ENCODE results near the gene CXCL5.
"Not testable (repeated sequence)": the region's sequence is repeated elsewhere in the genome, so short reads cannot be mapped to it uniquely, and the experiment has no call there.

The CXCL5 gene

DNA sequence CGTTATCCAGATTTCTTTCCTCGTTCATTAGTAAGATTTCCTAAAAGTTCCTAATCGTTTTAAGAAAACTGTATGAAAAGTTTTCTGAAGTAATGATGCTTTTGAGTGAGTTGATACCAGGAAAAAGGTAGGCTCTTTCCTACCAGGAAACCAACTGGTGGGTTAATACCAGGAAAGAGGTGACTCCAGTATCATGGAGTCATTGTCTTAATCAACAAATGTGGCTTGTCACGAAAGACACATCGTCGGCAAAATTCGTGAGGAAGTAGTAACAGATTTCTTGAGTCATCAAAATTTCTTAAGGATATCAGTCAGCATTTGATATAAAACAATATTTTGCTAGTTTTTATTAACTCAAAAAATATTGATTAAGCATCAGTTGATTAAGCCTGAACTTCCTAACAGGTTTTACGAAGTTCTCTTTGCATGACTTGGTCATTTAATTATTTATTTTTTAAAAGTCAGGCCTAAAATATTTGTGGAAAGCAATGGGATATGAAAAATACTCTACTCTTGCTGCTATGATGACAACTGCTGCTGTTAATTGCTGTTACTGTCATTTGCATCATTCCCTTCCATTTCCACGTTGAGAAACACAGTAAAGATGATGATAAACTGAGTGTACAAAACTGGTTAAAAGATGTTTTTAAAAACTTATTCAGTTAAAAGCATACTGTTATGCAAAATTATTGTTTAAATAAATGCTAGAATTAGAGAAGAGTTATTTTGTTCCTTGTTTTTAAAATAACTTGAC, 7.3 kb downstream of the CXCL5 start:
- WGBS, 2 experiments (ENCODE audit: insufficient coverage in 2 of 2) = 100% methylated on average over 3 of the region's 9 CpGs
- H3K36me3 ChIP-seq (ENCODE audit: control insufficient read depth, insufficient read depth, low read length) = no peaks in the 10 kb centered on the region
- no peaks in the 10 kb centered on the region for H3K4me1 ChIP-seq (ENCODE audit: control insufficient read depth, insufficient read depth, low read length, poor library complexity, severe bottlenecking)
- no peak overlapping the region for H3K4me3 ChIP-seq (ENCODE audit: extremely low read depth, insufficient read depth, low read length, poor library complexity, severe bottlenecking)
- H3K9me3 ChIP-seq (ENCODE audit: control insufficient read depth, low read length) = no peaks in the 10 kb centered on the region
- H3K27ac ChIP-seq (ENCODE audit: low read depth, low read length, severe bottlenecking) = no peak overlapping the region

- H3K9me3 ChIP-seq (ENCODE audit: control insufficient read depth, low read length) = no peaks in the 10 kb centered on the region
- H3K4me3 ChIP-seq (ENCODE audit: extremely low read depth, insufficient read depth, low read length, poor library complexity, severe bottlenecking) = no peak overlapping the region
- H3K4me1 ChIP-seq (ENCODE audit: control insufficient read depth, insufficient read depth, low read length, poor library complexity, severe bottlenecking) = no peaks in the 10 kb centered on the region
- WGBS, 2 experiments (ENCODE audit: insufficient coverage in 2 of 2) = no CpG with 5 or more reads among the region's 5 CpGs
- no peak overlapping the region for H3K27ac ChIP-seq (ENCODE audit: low read depth, low read length, severe bottlenecking)
- no peaks in the 10 kb centered on the region for H3K36me3 ChIP-seq (ENCODE audit: control insufficient read depth, insufficient read depth, low read length)
Observed at GRCh38 chr4:73989928-73990327, 8.5 kb downstream of the CXCL5 start.

DNA sequence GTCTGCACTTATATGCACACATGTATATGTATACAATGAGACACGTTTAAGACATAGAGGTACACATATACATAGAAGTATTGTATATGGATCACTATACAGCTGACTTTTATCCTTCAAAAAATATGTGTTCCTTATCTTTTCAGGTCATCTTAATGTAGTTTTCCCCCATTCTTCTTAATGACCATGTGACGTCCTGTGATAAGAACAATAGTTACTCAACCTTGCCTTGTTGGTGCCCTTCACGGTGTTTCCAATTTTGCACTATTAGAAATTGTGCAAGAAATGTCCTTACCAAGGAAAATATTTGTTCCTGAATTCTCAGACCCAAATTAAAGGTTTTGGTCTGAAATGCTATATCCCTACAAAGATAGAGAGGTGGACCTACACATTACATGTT, 9.4 kb downstream of the CXCL5 start:
- H3K27ac ChIP-seq (ENCODE audit: low read depth, low read length, severe bottlenecking) = no peak overlapping the region
- no peaks in the 10 kb centered on the region for H3K9me3 ChIP-seq (ENCODE audit: control insufficient read depth, low read length)
- WGBS, 2 experiments (ENCODE audit: insufficient coverage in 2 of 2) = no CpG with 5 or more reads among the region's 3 CpGs
- H3K36me3 ChIP-seq (ENCODE audit: control insufficient read depth, insufficient read depth, low read length) = no peaks in the 10 kb centered on the region
- H3K4me1 ChIP-seq (ENCODE audit: control insufficient read depth, insufficient read depth, low read length, poor library complexity, severe bottlenecking) = no peaks in the 10 kb centered on the region
- no peak overlapping the region for H3K4me3 ChIP-seq (ENCODE audit: extremely low read depth, insufficient read depth, low read length, poor library complexity, severe bottlenecking)

- Histone ChIP-seq H3K27ac (ENCODE audit: low read depth, low read length, severe bottlenecking) (no peak within 1 kb of the TSS), H3K4me1 (ENCODE audit: control insufficient read depth, insufficient read depth, low read length, poor library complexity, severe bottlenecking) (no peaks in the 10 kb centered on the region), H3K4me3 (ENCODE audit: extremely low read depth, insufficient read depth, low read length, poor library complexity, severe bottlenecking) (no peak within 1 kb of the TSS), H3K9me3 (ENCODE audit: control insufficient read depth, low read length) (no peaks in the 10 kb centered on the region), H3K36me3 (ENCODE audit: control insufficient read depth, insufficient read depth, low read length) (no peaks in the 10 kb centered on the region)
- WGBS, 2 experiments (ENCODE audit: insufficient coverage in 2 of 2) = 83 to 100% methylated on average over 1 of the region's 2 CpGs
Observed at GRCh38 chr4:73988061-73988460, 10.4 kb downstream of the CXCL5 start, which contains the start of gene PPBP. TSS of gene PPBP (minus strand) at chr4:73988190. CDS start at chr4:73988103, 87 bp downstream.

DNA sequence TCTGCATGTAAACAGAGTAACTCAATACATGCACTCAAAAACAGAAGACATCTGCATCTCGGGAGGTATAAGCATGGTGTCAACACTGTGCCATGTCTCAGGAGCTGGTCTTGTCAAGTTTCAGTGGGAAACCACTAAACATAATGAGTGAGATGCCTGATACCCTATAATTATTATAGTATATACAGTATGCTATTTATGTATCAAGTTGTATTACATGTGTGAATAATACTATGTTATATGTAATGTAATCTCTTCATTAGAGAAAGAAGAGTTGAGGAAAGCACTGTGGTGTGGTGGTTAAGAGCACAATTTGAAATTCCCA, 13.0 kb downstream of the CXCL5 start:
- no peaks in the 10 kb centered on the region for H3K4me1 ChIP-seq (ENCODE audit: control insufficient read depth, insufficient read depth, low read length, poor library complexity, severe bottlenecking)
- no CpG with 5 or more reads among the region's 1 CpG for WGBS, 2 experiments (ENCODE audit: insufficient coverage in 2 of 2)
- no peaks in the 10 kb centered on the region for H3K9me3 ChIP-seq (ENCODE audit: control insufficient read depth, low read length)
- no peak overlapping the region for H3K27ac ChIP-seq (ENCODE audit: low read depth, low read length, severe bottlenecking)
- H3K4me3 ChIP-seq (ENCODE audit: extremely low read depth, insufficient read depth, low read length, poor library complexity, severe bottlenecking) = no peak overlapping the region
- no peaks in the 10 kb centered on the region for H3K36me3 ChIP-seq (ENCODE audit: control insufficient read depth, insufficient read depth, low read length)

GRCh38 chr4:73984736-73985527, 13.5 kb downstream of the CXCL5 start:
- WGBS, 2 experiments (ENCODE audit: insufficient coverage in 2 of 2) = 58% methylated on average over 2 of the region's 4 CpGs; no CpG with 5 or more reads in 1 of the 2 experiments
- Histone ChIP-seq H3K4me1 (ENCODE audit: control insufficient read depth, insufficient read depth, low read length, poor library complexity, severe bottlenecking) (no peaks in the 10 kb centered on the region), H3K4me3 (ENCODE audit: extremely low read depth, insufficient read depth, low read length, poor library complexity, severe bottlenecking) (no peak overlapping the region), H3K27ac (ENCODE audit: low read depth, low read length, severe bottlenecking) (no peak overlapping the region), H3K9me3 (ENCODE audit: control insufficient read depth, low read length) (no peaks in the 10 kb centered on the region), H3K36me3 (ENCODE audit: control insufficient read depth, insufficient read depth, low read length) (no peaks in the 10 kb centered on the region)

GRCh38 chr4:73981175-73981574, 17.3 kb downstream of the CXCL5 start:
- not testable (repeated sequence) for H3K27ac ChIP-seq (ENCODE audit: low read depth, low read length, severe bottlenecking); H3K9me3 ChIP-seq (ENCODE audit: control insufficient read depth, low read length); H3K4me1 ChIP-seq (ENCODE audit: control insufficient read depth, insufficient read depth, low read length, poor library complexity, severe bottlenecking); H3K36me3 ChIP-seq (ENCODE audit: control insufficient read depth, insufficient read depth, low read length); H3K4me3 ChIP-seq (ENCODE audit: extremely low read depth, insufficient read depth, low read length, poor library complexity, severe bottlenecking)
- WGBS, 2 experiments (ENCODE audit: insufficient coverage in 2 of 2) = 60 to 84% methylated on average over 2 to 5 of the region's 7 CpGs

- Histone ChIP-seq H3K4me3 (ENCODE audit: extremely low read depth, insufficient read depth, low read length, poor library complexity, severe bottlenecking) (no peak overlapping the region), H3K27ac (ENCODE audit: low read depth, low read length, severe bottlenecking) (no peak overlapping the region), H3K9me3 (ENCODE audit: control insufficient read depth, low read length) (no peaks in the 10 kb centered on the region), H3K36me3 (ENCODE audit: control insufficient read depth, insufficient read depth, low read length) (no peaks in the 10 kb centered on the region), H3K4me1 (ENCODE audit: control insufficient read depth, insufficient read depth, low read length, poor library complexity, severe bottlenecking) (no peaks in the 10 kb centered on the region)
- WGBS, 2 experiments (ENCODE audit: insufficient coverage in 2 of 2) = 80 to 100% methylated on average over 1 of the region's 3 CpGs
Observed at GRCh38 chr4:73979407-73979957, 19.0 kb downstream of the CXCL5 start.

DNA sequence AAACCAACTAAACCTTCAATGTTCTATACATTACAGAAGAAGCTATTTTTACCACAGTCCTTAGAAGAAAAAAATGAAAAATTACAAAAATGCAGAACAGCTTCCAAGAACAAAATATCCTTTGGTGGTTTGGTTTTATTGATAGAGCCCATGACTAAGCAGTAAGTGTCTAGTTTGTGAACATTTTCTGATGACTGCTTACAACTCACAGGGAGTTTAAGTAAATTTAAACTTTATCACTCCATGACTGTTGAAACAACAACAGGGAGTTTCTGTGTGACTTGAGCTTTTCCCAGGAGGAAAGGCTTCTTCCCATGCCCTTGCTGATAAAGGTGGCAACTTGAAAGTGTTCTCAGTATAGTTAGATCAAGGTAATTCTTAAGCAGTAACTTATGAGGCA, 19.6 kb downstream of the CXCL5 start:
- H3K27ac ChIP-seq (ENCODE audit: low read depth, low read length, severe bottlenecking) = no peak overlapping the region
- H3K4me3 ChIP-seq (ENCODE audit: extremely low read depth, insufficient read depth, low read length, poor library complexity, severe bottlenecking) = no peak overlapping the region
- no peaks in the 10 kb centered on the region for H3K9me3 ChIP-seq (ENCODE audit: control insufficient read depth, low read length)
- H3K4me1 ChIP-seq (ENCODE audit: control insufficient read depth, insufficient read depth, low read length, poor library complexity, severe bottlenecking) = no peaks in the 10 kb centered on the region
- no peaks in the 10 kb centered on the region for H3K36me3 ChIP-seq (ENCODE audit: control insufficient read depth, insufficient read depth, low read length)

DNA sequence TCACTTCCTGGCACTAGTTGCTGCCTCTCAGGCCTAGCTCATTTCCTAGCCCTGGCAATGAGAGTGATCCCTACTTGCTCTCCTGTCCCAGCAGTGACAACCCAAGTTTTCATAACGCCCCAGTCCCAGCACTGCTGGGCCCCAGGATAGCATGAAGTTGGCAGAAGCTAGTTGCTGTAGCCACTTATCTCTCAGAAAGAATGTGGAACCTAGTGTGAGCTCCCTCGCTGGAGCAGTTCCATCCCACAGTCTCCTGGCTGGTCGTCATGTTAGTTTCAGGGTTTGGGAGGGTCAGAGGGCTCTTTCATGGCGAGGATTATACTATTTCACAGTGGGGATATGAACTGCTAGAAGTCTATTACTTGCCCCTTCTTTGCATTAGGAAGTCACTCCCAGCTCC, 21.8 kb downstream of the CXCL5 start:
- Histone ChIP-seq H3K4me3 (ENCODE audit: extremely low read depth, insufficient read depth, low read length, poor library complexity, severe bottlenecking) (no peak overlapping the region), H3K9me3 (ENCODE audit: control insufficient read depth, low read length) (no peaks in the 10 kb centered on the region), H3K4me1 (ENCODE audit: control insufficient read depth, insufficient read depth, low read length, poor library complexity, severe bottlenecking) (no peaks in the 10 kb centered on the region), H3K36me3 (ENCODE audit: control insufficient read depth, insufficient read depth, low read length) (no peaks in the 10 kb centered on the region), H3K27ac (ENCODE audit: low read depth, low read length, severe bottlenecking) (no peak overlapping the region)
- WGBS, 2 experiments (ENCODE audit: insufficient coverage in 2 of 2) = 92 to 95% methylated on average over 1 to 3 of the region's 4 CpGs

DNA sequence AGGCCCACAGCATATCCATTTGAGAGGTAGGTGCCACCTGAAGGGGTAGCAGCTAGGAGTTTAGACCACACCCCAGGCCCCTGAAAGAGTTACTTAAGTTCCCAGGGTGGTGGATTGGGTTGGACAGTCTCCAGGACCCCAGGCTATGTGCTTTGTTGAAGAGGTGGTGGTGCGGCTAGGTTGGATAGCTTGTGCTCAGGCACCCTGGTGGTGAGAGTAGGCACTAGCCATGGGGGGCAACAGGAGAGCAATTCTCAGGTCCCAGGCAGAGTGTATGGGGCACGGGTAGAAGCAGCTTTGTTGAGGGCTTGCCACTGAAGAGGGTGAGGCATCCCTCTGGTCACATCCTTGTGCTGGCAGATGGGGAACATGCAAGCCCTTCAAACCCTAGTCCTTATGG, 22.3 kb downstream of the CXCL5 start:
- WGBS, 2 experiments (ENCODE audit: insufficient coverage in 2 of 2) = 92 to 100% methylated on average over 2 of the region's 2 CpGs
- no peak overlapping the region for H3K4me3 ChIP-seq (ENCODE audit: extremely low read depth, insufficient read depth, low read length, poor library complexity, severe bottlenecking)
- H3K4me1 ChIP-seq (ENCODE audit: control insufficient read depth, insufficient read depth, low read length, poor library complexity, severe bottlenecking) = no peaks in the 10 kb centered on the region
- no peaks in the 10 kb centered on the region for H3K9me3 ChIP-seq (ENCODE audit: control insufficient read depth, low read length)
- no peaks in the 10 kb centered on the region for H3K36me3 ChIP-seq (ENCODE audit: control insufficient read depth, insufficient read depth, low read length)
- no peak overlapping the region for H3K27ac ChIP-seq (ENCODE audit: low read depth, low read length, severe bottlenecking)
